Astrocyte of the cerebellum (primary cell): ENCODE measurements around the gene TMCO4.

ENCODE experiments used
- DNase-seq: peaks from one replicate; pipeline ENCODE4 v3.0.0-alpha.2; 2011; ENCODE audit warnings: low read depth
- H3K4me3 ChIP-seq: 2 replicates; pipeline ENCODE4 v1.5.1; 2011; ENCODE audit warnings: mild to moderate bottlenecking, low read depth, low read length, moderate library complexity
- CTCF ChIP-seq: IDR thresholded peaks from 2 replicates; pipeline ENCODE4 v1.5.1; 2012; ENCODE audit warnings: low read length, low read depth, moderate library complexity, mild to moderate bottlenecking; ENCODE audit errors: missing control alignments
- in situ Hi-C: cut with HindIII; loops from 2 replicates; pipeline ENCODE4 v1.10.0; 2017; ENCODE audit warnings: low sequenced_read_pairs

TMCO4 gene

GRCh38 chr1:19717467-19717866 lies 82.2 kb downstream of the TMCO4 start:
- DNase-seq = no peak
- in situ Hi-C loops = no loop called here
- no peak for TF ChIP-seq CTCF
- H3K4me3 ChIP-seq = no peak overlapping the region

GRCh38 chr1:19715334-19716203 lies 84.1 kb downstream of the TMCO4 start:
- in situ Hi-C loops = no loop called here
- DNase-seq = peak; percentile 95
- peak; percentile 92 for TF ChIP-seq CTCF
- H3K4me3 ChIP-seq = no peak overlapping the region

GRCh38 chr1:19712928-19713327 lies 86.8 kb downstream of the TMCO4 start:
- H3K4me3 ChIP-seq = no peak overlapping the region
- no peak for TF ChIP-seq CTCF
- in situ Hi-C loops = no loop called here
- no peak for DNase-seq

GRCh38 chr1:19710825-19711611 lies 88.7 kb downstream of the TMCO4 start:
- in situ Hi-C loops = no loop called here
- TF ChIP-seq CTCF = no peak
- no peak overlapping the region for H3K4me3 ChIP-seq
- no peak for DNase-seq

GRCh38 chr1:19709260-19709793 lies 90.4 kb downstream of the TMCO4 start:
- TF ChIP-seq CTCF = no peak
- no peak for DNase-seq
- in situ Hi-C loops = loop anchor here (5.0 kb wide), 1 partner anchor 42 kb away; no protein-coding TSS in a partner anchor
- no peak overlapping the region for H3K4me3 ChIP-seq

GRCh38 chr1:19708567-19709110 lies 91.1 kb downstream of the TMCO4 start:
- no peak for DNase-seq
- H3K4me3 ChIP-seq = no peak overlapping the region
- in situ Hi-C loops = loop anchor here (5.0 kb wide), 1 partner anchor 41 kb away; no protein-coding TSS in a partner anchor
- TF ChIP-seq CTCF = no peak
